ENCODE data around the gene AUTS2. TPM values are rescaled to one million over a fixed set of nuclear protein-coding genes. Genes with fewer than 3 reads are reported as not detected.

AUTS2 gene
- polyA plus RNA-seq, 4 donors: 69.8 to 109 (median 76.8) TPM

DNA sequence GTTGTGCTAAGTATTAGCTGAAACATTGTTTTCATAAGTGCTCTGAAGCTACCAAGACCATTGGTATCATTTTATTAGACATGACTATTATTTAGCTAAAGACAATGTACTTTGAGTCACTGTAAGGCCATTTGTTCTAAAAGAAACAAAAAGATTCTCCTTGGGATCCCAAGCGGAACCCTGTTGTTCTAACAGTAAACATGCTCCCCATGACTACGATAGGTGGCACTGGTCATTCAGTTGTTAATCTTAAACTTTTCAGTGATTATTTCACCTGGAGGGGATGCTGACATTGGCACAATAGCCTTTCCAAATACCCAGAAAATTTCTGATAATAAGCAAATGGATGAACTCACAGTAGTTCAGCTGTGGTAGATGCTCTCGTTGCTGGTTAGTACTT lies 715.0 kb downstream of the AUTS2 start:
- DNase-seq (ENCODE audit: low read depth in 4 of 4, low spot score in 3 of 4): peak in 3 of 4 donors; percentile 16 to 46 (median 26)

DNA sequence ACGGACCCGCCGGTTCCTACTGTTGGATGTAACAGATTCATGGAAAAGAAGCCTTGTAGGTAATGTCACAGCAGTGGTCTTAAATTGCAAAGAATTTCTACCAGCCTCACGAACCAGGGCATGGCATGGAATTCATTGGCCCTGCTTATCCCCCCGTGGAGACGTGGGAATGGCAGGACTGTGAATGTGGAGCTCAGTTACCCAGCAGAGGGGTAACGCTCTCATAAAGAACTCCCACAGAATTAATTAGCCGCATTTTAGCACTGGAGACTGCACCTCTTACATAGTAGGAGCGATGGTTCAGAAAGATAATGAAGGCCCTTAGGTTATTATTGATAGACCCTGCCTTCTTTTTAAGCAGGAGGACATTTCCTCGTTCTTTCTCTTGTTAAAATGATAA lies 715.4 kb downstream of the AUTS2 start:
- DNase-seq (ENCODE audit: low read depth in 4 of 4, low spot score in 3 of 4): no peak

DNA sequence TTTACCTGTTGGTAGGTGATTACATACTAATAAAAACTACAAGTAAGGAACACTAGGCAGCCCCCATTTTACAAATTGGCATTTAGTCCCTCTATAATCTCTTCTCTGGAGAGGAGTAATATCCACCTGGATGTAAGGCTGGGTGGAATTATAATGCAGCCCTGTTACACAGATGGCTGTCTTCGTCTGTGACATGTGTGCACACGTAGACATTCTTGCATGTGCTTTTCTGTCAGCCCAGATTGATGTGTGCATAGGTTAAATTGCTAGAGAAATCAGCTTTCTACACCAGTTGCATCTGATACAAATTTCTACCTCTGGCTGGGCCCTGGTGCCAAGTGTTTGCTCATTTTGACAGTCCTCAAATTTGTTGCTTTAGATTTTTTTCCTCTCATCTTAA lies 715.9 kb downstream of the AUTS2 start:
- DNase-seq (ENCODE audit: low read depth in 4 of 4, low spot score in 3 of 4): no peak

DNA sequence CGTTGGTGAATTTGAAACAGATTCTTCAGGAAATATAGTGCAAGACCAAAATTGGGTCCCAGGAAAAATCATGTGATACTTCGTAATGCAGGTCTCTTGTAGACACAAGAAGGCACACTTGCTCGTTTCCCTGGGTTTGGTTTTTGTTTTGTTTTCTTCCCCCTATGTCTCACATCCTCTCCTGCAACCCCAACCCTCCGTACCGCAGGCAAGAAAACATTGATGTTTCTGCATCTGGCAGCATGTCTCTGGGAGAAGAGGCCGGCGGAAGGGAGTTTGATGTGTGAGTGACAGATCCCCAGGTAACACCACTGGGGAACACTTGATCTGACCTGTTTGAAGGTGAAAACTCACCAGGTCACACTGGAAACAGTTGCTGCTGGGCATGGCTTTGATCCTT lies 718.5 kb downstream of the AUTS2 start:
- no peak for DNase-seq (ENCODE audit: low read depth in 4 of 4, low spot score in 3 of 4)

DNA sequence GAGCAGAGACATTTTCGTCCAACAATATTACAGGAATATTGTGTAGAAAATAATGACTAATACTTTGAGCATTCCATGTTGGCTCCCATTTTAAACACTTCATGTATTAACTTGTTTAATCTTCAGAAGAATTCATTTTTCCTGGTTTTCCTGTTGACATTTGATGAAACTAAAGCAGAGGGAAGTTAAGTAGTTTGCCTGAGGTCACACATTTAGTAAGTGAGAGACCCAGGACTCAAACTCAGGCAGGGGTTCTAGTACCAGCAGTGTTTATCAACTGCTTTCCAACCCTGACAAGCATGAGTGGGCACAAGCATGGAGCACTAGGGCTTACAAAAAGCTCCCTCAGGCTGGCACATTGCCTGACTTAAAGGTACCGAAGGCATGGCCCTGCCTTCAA lies 719.1 kb downstream of the AUTS2 start:
- DNase-seq (ENCODE audit: low read depth in 4 of 4, low spot score in 3 of 4): no peak

DNA sequence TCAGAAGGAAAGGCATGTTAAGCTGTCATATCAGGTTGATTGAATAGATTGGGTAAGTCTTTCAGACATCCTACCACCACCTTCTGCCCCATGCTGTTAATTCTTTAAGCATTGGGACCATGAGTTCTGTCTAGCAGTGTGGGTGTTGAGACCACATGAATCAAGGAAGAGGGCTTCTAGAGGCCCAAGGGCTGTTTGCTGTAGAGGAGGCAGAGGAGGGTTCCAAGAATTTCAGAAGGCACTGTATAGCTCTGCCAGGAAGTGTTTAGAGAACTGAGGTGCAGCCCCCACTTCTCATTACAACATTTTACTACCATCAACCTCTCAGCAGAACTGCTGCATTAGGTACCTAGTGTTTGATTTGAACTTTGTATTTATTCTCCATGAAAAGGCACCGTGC lies 720.2 kb downstream of the AUTS2 start:
- DNase-seq (ENCODE audit: low read depth in 4 of 4, low spot score in 3 of 4): no peak

DNA sequence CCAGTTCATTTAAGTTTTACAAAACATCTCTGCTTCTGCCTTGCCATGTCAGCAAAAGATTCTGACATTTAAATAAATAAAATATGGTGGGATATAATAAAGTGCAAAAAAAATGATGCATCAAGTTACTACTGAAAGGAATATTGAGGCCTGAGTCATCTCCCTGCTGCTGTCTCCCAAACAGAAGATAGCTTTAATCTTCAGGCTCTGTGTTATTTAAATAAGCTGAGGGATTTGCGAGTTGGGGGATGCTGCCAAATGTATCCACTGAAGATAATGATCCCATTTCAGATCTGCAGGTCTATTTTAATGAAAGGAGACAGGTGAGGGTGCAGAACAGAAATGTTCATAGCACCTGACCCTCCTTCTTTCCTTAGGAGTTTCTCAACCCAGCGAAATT lies 720.8 kb downstream of the AUTS2 start:
- no peak for DNase-seq (ENCODE audit: low read depth in 4 of 4, low spot score in 3 of 4)

DNA sequence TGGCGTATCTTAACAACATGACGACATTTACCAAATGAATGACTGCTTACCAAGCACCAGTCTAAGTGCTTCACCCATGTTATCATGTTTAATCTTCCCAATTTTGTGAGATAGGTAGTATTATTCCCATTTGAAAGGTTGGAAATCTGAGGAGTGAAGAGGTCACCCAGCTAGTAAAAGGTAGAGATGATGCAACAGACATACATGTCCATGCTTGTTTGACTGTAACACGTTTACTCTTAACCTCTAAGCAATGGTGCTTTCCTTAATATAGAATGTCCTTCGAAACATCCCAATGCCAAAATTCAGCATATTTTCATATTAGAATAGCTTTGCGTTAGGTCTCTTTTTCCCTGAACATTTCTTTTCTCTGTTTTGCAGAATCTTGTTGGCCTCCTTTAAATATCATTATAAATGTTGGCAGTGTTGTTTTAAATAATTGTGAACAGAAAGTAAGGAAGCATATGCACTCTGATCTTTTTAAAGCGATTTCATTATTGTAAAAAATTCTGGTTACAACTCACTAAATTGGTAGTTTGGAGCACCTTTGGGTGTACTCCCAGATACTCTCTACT lies 722.8 kb downstream of the AUTS2 start:
- DNase-seq (ENCODE audit: low read depth in 4 of 4, low spot score in 3 of 4): no peak

DNA sequence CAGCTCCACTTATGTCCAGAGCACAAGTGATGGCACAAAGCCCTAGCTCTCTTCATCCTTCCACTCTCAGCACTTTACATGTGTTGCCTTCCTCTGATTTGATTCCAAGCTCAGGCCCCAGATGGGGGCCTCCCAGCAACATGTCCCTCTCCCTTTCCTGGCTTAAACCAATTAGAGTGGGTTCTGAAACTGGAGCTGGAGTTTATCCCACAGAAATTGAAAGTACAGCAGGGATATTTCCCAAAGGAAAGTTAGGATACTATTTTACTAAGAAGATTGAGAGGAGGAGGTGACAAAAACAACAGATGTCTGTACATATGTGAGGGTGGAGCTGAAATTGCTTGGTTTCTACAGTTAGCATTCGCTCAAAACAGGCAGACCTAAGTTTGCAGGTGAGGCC lies 724.6 kb downstream of the AUTS2 start:
- DNase-seq (ENCODE audit: low read depth in 4 of 4, low spot score in 3 of 4): no peak

DNA sequence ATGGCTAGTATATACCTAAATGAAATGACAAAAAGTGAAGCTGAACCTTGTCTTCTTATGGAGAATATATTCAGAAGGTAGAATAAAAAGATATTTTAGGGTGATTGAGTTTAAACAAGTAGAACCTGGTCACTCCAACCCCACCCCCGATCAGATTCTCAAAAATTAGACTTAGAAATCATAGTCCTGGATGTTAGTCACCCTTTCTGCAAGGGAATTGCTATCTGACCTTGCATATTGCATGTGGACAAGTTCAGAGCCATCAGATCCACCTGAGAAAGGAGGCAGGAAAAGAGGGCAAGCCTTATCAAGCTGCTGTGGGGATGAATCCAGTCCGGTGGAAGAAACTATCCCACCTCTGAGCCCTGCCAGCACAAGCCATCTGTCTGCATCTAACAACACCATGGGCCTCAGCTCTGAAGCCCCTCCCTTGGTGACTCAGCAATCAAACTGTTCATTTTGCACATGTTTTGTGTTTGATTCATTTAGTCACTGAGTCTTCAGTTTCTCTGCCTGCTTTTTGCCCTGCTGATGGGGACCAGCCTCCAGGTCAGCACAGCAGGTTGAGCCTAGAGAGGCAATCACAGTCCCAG lies 727.3 kb downstream of the AUTS2 start:
- DNase-seq (ENCODE audit: low read depth in 4 of 4, low spot score in 3 of 4): no peak

DNA sequence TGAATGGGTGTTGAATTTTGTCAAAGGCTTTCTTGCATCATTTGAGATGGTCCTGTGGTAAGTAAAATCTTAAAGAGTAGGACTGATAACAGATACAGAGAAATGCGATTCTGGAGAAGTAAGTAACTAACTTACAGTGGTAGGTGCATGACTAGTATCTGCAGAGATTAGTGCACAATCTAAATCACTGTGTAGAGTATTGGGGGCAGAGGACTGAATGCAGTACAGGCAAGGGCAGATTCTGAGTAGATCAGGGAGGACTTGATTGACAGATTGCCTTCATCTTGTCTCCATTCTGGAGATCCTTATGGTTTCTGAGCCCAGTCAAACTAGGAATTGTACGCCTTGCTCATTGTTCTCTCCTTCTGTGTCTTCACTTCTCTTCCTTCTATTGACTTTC lies 736.0 kb downstream of the AUTS2 start:
- DNase-seq (ENCODE audit: low read depth in 4 of 4, low spot score in 3 of 4): no peak

DNA sequence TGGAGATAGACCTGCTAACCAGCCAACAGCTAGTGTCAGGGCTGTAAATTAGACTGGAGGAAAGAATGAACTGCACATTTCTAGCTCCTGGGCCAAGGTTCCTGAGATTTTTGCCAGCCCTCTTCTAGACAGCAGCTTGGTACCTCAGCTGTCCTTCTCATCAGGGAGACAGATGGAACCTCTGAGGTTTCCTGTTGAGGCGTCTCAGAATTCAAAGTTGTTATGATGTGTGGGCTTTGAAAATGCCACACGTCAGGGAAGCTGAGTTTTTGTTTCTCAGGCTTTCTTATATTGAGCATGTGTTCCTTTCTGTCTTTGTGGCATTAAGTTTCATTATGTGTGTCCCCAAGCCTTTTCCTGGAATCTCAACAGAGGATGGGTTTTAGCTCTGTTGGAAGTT lies 736.6 kb downstream of the AUTS2 start:
- no peak for DNase-seq (ENCODE audit: low read depth in 4 of 4, low spot score in 3 of 4)

DNA sequence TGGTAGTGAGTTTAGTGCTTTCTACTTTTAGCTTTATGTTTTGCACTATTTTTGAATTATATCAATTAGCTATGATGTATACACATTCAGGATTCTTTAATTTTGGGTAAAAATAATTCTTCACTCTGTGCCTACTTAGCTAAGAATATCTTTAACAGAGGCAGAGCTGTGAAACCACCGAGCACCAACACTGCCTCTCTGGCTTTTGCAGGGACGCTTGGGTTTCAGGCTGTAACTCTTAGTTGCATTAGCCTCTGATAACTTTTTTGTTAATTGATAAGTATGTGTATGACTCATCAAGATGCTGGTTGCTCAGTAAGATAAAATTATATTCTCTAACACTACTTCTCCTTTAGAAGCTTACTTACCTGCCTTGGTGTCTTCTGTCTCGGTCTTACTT lies 738.3 kb downstream of the AUTS2 start:
- DNase-seq (ENCODE audit: low read depth in 4 of 4, low spot score in 3 of 4): no peak

DNA sequence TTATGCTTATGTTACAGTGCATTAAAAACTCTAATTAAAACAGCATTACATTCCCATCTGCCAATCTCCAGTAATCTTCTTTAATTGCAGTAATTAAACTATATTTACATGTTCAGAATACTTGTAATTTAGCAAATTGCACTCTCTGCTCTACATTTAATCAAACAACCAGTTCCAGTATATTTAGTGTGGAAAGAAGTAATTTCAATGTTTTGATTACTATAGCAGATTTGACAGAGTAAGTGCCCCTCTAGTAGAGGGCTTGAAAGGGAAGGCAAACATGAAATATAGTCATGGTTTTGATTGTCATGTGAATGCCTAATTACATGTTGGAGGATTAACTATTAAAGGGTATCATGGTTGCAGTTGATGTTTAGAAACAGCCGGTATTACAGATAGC lies 739.7 kb downstream of the AUTS2 start:
- no peak for DNase-seq (ENCODE audit: low read depth in 4 of 4, low spot score in 3 of 4)

DNA sequence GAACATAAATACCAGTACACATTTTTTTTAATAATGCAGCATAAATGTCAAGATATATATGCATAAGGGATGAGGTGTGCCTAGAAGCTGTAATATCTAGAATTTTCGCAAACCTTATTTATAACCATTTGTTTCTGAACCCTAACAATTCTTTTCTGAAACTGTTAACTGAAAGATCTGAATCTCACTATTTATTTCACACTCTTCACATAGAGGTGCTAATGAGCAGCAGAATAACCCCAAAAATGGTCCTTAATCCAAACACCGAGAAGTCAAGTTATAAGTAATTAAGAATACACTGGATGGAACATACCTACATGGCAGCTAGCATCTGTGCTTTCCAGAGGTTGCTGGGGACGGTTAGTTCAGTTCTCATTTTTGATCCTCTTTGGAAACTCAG lies 742.0 kb downstream of the AUTS2 start:
- no peak for DNase-seq (ENCODE audit: low read depth in 4 of 4, low spot score in 3 of 4)

DNA sequence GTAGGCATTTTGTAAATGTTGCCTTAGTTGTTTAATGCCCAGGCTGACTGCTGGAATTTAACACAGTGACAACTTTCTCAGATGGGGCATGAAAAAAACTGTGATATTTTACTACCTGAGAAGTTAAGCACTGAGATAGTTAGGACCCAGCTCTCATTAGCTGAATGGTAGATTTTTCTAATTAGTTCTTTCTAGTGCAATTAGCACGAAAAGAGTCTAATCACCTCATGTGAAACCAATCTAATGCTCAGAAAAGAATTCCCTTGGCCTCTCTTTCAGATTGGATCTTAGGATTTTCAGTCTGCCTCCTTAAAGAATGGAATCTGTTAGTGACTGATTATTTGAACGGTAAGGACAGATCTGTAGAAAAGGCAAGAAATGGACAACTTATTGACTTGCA lies 743.2 kb downstream of the AUTS2 start:
- DNase-seq (ENCODE audit: low read depth in 4 of 4, low spot score in 3 of 4): no peak

DNA sequence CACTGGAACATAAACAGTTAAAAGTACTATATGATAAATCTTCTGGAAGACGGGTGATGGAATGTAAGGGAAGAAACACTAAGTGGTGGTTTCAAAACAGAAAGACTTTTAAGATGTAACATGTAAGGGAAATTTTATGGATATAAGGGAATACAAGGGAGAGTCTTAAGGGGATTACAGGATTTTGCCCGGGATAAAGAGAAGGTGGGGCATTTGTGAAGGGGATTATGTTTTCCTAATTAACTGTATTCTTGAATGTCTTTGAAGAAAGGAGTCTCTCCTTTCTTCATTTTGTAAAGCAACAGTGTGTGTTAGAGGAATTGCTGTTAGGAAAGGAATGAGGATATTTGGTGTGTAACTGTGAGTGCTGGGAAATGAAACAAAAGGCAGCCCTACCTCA lies 745.2 kb downstream of the AUTS2 start:
- no peak for DNase-seq (ENCODE audit: low read depth in 4 of 4, low spot score in 3 of 4)

DNA sequence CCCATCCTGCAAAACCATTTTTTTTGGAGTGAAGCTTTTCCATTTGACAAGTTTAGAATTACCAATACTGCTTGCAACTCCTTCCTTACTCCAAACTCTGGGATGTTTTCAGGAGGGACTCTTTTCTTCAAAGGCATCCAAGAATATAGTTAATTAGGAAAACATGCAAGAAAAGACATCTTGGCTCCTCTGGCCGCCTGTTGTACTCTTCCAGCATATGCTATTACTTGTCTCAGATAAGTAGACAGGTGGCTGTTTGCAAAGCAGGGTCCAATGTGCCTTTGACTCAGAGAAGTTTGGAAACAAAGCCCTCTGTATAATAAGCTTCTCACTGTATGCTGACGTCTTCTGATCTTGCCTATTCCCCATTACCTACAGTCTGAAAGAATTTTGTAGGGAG lies 746.5 kb downstream of the AUTS2 start:
- no peak for DNase-seq (ENCODE audit: low read depth in 4 of 4, low spot score in 3 of 4)

DNA sequence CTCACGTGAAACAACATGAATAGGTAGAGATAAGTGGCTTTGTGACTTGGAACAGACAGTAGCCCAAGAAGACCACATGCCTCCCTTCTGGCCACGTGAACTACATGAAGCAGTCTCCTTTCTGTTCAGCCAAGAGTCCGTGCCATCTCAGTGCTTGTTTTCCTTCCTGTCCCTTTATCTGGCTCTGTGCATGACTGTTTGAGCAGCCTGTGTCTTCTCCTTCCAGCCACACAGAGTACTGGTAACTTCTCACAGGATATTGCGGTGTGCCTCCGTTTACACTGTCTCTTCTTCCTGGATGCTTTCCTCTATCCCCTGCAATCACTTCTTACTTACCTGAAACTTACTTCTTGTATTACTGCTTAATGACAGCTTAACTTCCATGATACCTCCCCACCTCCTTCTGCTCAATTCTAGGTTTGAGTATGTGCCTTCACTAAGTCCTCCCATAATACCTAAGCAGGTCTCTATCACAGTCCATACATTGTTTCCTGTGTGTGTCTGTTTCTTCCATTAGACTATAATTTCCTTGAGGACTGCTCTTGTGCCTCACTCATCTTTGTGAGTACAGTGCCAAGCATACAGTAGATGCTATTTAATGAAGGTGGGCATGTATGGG lies 748.7 kb downstream of the AUTS2 start:
- DNase-seq (ENCODE audit: low read depth in 4 of 4, low spot score in 3 of 4): no peak

DNA sequence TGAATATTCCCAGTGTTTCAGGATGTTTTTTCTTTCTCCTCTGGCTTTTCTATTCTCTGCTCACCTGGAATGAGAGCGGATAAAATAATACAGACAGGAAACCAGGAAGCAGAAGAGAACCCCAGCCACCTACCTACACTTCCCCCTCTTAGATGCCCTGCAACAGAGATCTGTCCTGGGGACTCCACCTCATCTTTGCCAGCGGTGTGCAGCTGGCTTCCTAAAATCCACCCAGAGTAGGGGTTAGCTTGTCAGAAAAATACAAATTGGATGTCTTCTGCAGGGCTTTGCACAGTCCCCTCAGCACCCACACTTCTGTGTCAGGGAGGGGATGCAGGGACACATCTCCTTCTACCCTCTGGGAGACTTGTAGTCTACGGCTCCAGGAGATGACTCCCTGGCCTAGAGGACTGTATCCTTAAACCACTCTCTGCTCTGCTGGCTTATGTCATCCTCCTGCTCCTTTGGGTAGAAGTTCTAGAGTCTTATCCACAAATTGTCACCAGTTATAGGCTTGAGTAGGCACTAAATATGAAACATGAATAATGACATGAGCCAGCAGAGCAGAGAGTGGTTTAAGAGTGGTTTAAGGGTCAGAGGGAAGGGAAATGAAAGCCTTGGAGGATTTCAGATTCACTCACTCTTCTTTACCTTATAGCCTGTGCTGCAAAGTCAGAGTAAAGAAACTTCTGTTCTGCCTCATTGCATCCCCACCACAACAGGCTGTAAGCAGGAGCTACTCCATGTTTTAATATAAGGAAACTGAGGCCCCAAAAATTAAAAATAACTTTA lies 749.4 kb downstream of the AUTS2 start:
- DNase-seq (ENCODE audit: low read depth in 4 of 4, low spot score in 3 of 4): no peak

DNA sequence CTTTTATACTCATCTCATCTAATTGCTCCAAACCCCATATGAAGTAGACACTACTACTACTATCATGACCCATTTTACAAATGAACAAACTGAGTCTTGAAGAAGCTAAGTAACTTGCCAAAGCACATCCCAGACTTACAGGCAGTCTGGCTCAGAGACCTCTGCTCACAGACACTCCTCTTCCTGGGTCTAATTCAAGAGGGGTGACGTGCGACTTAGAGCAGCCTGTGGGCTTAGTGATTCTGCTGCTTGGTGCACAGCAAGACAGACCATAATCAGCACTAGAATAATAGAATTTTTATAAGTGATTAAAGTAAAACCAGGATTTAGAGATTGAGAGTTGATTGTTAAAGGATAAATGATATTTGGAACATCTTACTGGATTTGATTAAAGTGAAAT lies 750.8 kb downstream of the AUTS2 start:
- no peak for DNase-seq (ENCODE audit: low read depth in 4 of 4, low spot score in 3 of 4)

DNA sequence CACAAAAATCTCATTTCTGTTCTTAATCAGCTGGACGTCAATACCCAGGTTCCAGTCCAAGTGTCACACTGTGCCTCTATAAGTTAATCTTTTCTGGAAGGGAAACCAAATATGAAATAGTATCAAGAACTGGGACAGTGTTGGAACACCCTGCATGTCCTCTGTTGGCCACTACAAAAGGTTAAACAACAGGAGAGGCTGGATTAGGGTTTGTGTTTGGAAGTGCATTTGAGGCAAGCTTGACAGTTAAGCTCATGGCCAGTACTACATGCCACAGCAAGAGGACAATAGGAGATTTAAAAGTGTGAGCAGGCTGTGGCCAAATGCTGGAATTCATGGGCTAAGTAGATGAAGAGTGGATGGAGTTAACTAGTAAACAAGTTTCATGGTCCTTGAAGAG lies 751.5 kb downstream of the AUTS2 start:
- no peak for DNase-seq (ENCODE audit: low read depth in 4 of 4, low spot score in 3 of 4)

Measured in left renal pelvis (tissue), 4 donors.